Stimulated activated memory B cell treated with anti-CD40 and anti-IgM and Interleukin-4, amounts not matched to agents 10 μg/mL and 1 μg/mL and 100 μg/mL, for 72 hours (primary cell): Measurements from ENCODE around the gene PRMT7.

Experiments used
- ATAC-seq: fragments of 150-1000 bp; cut with Tn5 transposase; 2 replicates; pipeline ENCODE4 v1.10.0; 2021
- H3K27ac Mint-ChIP-seq: one replicate; pipeline ENCODE4 v1.8.0; 2022; ENCODE audit warnings: mild to moderate bottlenecking, mixed read lengths
- H3K27me3 Mint-ChIP-seq: one replicate; pipeline ENCODE4 v1.8.0; 2022; ENCODE audit warnings: mixed read lengths
- H3K36me3 Mint-ChIP-seq: one replicate; pipeline ENCODE4 v1.8.0; 2022; ENCODE audit warnings: mixed read lengths
- H3K4me1 Mint-ChIP-seq: one replicate; pipeline ENCODE4 v1.8.0; 2022; ENCODE audit warnings: mixed read lengths
- H3K4me3 Mint-ChIP-seq: one replicate; pipeline ENCODE4 v1.8.0; 2022; ENCODE audit warnings: mild to moderate bottlenecking, moderate library complexity, mixed read lengths
- H3K9me3 Mint-ChIP-seq: one replicate; pipeline ENCODE4 v1.8.0; 2022; ENCODE audit warnings: mixed read lengths

PRMT7 gene

GRCh38 chr16:68290450-68290849 lies 20.4 kb upstream of the PRMT7 start:
- H3K4me3 Mint-ChIP-seq, result peak overlapping the region; percentile 38
- ATAC-seq, result no peak
- H3K27me3 Mint-ChIP-seq, result no peaks in the 10 kb centered on the region
- H3K36me3 Mint-ChIP-seq, result peaks cover 77% of the 10 kb centered on the region
- peak overlapping the region; percentile 79 for H3K27ac Mint-ChIP-seq
- H3K9me3 Mint-ChIP-seq, result no peaks in the 10 kb centered on the region
- peaks cover 53% of the 10 kb centered on the region for H3K4me1 Mint-ChIP-seq

- no peak overlapping the region for H3K4me3 Mint-ChIP-seq
- peaks cover 81% of the 10 kb centered on the region for H3K36me3 Mint-ChIP-seq
- peaks cover 49% of the 10 kb centered on the region for H3K4me1 Mint-ChIP-seq
- H3K27ac Mint-ChIP-seq, result peak overlapping the region; percentile 79
- no peaks in the 10 kb centered on the region for H3K9me3 Mint-ChIP-seq
- H3K27me3 Mint-ChIP-seq, result no peaks in the 10 kb centered on the region
- ATAC-seq, result no peak
These were observed 19.6 kb upstream of the PRMT7 start for GRCh38 chr16:68291227-68291626.

- H3K27ac Mint-ChIP-seq, result peak overlapping the region; percentile 79
- no peaks in the 10 kb centered on the region for H3K27me3 Mint-ChIP-seq
- H3K4me1 Mint-ChIP-seq, result peaks cover 38% of the 10 kb centered on the region
- no peak overlapping the region for H3K4me3 Mint-ChIP-seq
- ATAC-seq, result no peak
- peaks cover 78% of the 10 kb centered on the region for H3K36me3 Mint-ChIP-seq
- H3K9me3 Mint-ChIP-seq, result no peaks in the 10 kb centered on the region
These were observed 18.4 kb upstream of the PRMT7 start for GRCh38 chr16:68292425-68292824.

- H3K4me1 Mint-ChIP-seq, result peaks cover 18% of the 10 kb centered on the region
- H3K4me3 Mint-ChIP-seq, result no peak overlapping the region
- no peaks in the 10 kb centered on the region for H3K9me3 Mint-ChIP-seq
- H3K27ac Mint-ChIP-seq, result peak overlapping the region; percentile 42
- H3K36me3 Mint-ChIP-seq, result peaks cover 79% of the 10 kb centered on the region
- no peak for ATAC-seq
- no peaks in the 10 kb centered on the region for H3K27me3 Mint-ChIP-seq
These were observed 14.5 kb upstream of the PRMT7 start for GRCh38 chr16:68296291-68296690.

GRCh38 chr16:68296693-68297092 lies 14.1 kb upstream of the PRMT7 start:
- peaks cover 14% of the 10 kb centered on the region for H3K4me1 Mint-ChIP-seq
- peaks cover 79% of the 10 kb centered on the region for H3K36me3 Mint-ChIP-seq
- no peaks in the 10 kb centered on the region for H3K9me3 Mint-ChIP-seq
- peak overlapping the region; percentile 42 for H3K27ac Mint-ChIP-seq
- H3K27me3 Mint-ChIP-seq, result no peaks in the 10 kb centered on the region
- H3K4me3 Mint-ChIP-seq, result no peak overlapping the region
- no peak for ATAC-seq

GRCh38 chr16:68297908-68298307 lies 12.9 kb upstream of the PRMT7 start:
- H3K4me1 Mint-ChIP-seq, result peaks cover 12% of the 10 kb centered on the region
- H3K4me3 Mint-ChIP-seq, result no peak overlapping the region
- ATAC-seq, result no peak
- H3K36me3 Mint-ChIP-seq, result peaks cover 78% of the 10 kb centered on the region
- no peaks in the 10 kb centered on the region for H3K9me3 Mint-ChIP-seq
- H3K27me3 Mint-ChIP-seq, result no peaks in the 10 kb centered on the region
- H3K27ac Mint-ChIP-seq, result peak overlapping the region; percentile 42

GRCh38 chr16:68298312-68298711 lies 12.5 kb upstream of the PRMT7 start:
- no peaks in the 10 kb centered on the region for H3K27me3 Mint-ChIP-seq
- ATAC-seq, result no peak
- no peak overlapping the region for H3K4me3 Mint-ChIP-seq
- H3K27ac Mint-ChIP-seq, result no peak overlapping the region
- peaks cover 12% of the 10 kb centered on the region for H3K4me1 Mint-ChIP-seq
- no peaks in the 10 kb centered on the region for H3K9me3 Mint-ChIP-seq
- H3K36me3 Mint-ChIP-seq, result peaks cover 77% of the 10 kb centered on the region

- no peak overlapping the region for H3K4me3 Mint-ChIP-seq
- no peaks in the 10 kb centered on the region for H3K27me3 Mint-ChIP-seq
- no peaks in the 10 kb centered on the region for H3K9me3 Mint-ChIP-seq
- peaks cover 12% of the 10 kb centered on the region for H3K4me1 Mint-ChIP-seq
- ATAC-seq, result no peak
- H3K27ac Mint-ChIP-seq, result peak overlapping the region; percentile 75
- H3K36me3 Mint-ChIP-seq, result peaks cover 77% of the 10 kb centered on the region
These were observed 11.8 kb upstream of the PRMT7 start for GRCh38 chr16:68298907-68299561.

- Mint-ChIP-seq H3K27ac (peak overlapping the region; percentile 75), H3K27me3 (no peaks in the 10 kb centered on the region), H3K36me3 (peaks cover 74% of the 10 kb centered on the region), H3K9me3 (no peaks in the 10 kb centered on the region), H3K4me3 (no peak overlapping the region), H3K4me1 (peaks cover 14% of the 10 kb centered on the region)
- no peak for ATAC-seq
These were observed 11.0 kb upstream of the PRMT7 start for GRCh38 chr16:68299571-68300453.

GRCh38 chr16:68300734-68301459 lies 9.9 kb upstream of the PRMT7 start:
- no peaks in the 10 kb centered on the region for H3K9me3 Mint-ChIP-seq
- no peaks in the 10 kb centered on the region for H3K27me3 Mint-ChIP-seq
- H3K27ac Mint-ChIP-seq, result peak overlapping the region; percentile 62
- ATAC-seq, result no peak
- H3K36me3 Mint-ChIP-seq, result peaks cover 75% of the 10 kb centered on the region
- H3K4me1 Mint-ChIP-seq, result peaks cover 24% of the 10 kb centered on the region
- H3K4me3 Mint-ChIP-seq, result no peak overlapping the region

GRCh38 chr16:68306633-68307032 lies 4.2 kb upstream of the PRMT7 start:
- Mint-ChIP-seq H3K4me1 (peaks cover 32% of the 10 kb centered on the region), H3K4me3 (no peak overlapping the region), H3K9me3 (no peaks in the 10 kb centered on the region), H3K36me3 (peaks cover 42% of the 10 kb centered on the region), H3K27me3 (no peaks in the 10 kb centered on the region), H3K27ac (no peak overlapping the region)
- no peak for ATAC-seq

- Mint-ChIP-seq H3K27ac (peak overlapping the region; percentile 88), H3K4me3 (peak overlapping the region; percentile 95), H3K36me3 (peaks cover 18% of the 10 kb centered on the region), H3K27me3 (no peaks in the 10 kb centered on the region), H3K4me1 (peaks cover 43% of the 10 kb centered on the region), H3K9me3 (no peaks in the 10 kb centered on the region)
- no peak for ATAC-seq
These were observed 1.0 kb upstream of the PRMT7 start for GRCh38 chr16:68309799-68310198.

GRCh38 chr16:68310437-68310773 lies 414 bp upstream of the PRMT7 start:
- peak overlapping the region; percentile 88 for H3K27ac Mint-ChIP-seq
- no peaks in the 10 kb centered on the region for H3K9me3 Mint-ChIP-seq
- ATAC-seq, result no peak
- H3K4me3 Mint-ChIP-seq, result peak overlapping the region; percentile 95
- no peaks in the 10 kb centered on the region for H3K27me3 Mint-ChIP-seq
- H3K36me3 Mint-ChIP-seq, result peaks cover 18% of the 10 kb centered on the region
- H3K4me1 Mint-ChIP-seq, result peaks cover 37% of the 10 kb centered on the region

GRCh38 chr16:68313116-68313515 lies 2.3 kb downstream of the PRMT7 start:
- H3K36me3 Mint-ChIP-seq, result peaks cover 19% of the 10 kb centered on the region
- H3K4me1 Mint-ChIP-seq, result peaks cover 33% of the 10 kb centered on the region
- H3K4me3 Mint-ChIP-seq, result no peak overlapping the region
- no peak for ATAC-seq
- H3K27me3 Mint-ChIP-seq, result no peaks in the 10 kb centered on the region
- no peak overlapping the region for H3K27ac Mint-ChIP-seq
- no peaks in the 10 kb centered on the region for H3K9me3 Mint-ChIP-seq

GRCh38 chr16:68319185-68319908 lies 8.5 kb downstream of the PRMT7 start:
- peaks cover 12% of the 10 kb centered on the region for H3K4me1 Mint-ChIP-seq
- H3K9me3 Mint-ChIP-seq, result no peaks in the 10 kb centered on the region
- no peaks in the 10 kb centered on the region for H3K27me3 Mint-ChIP-seq
- H3K4me3 Mint-ChIP-seq, result no peak overlapping the region
- H3K27ac Mint-ChIP-seq, result peak overlapping the region; percentile 36
- H3K36me3 Mint-ChIP-seq, result peaks cover 36% of the 10 kb centered on the region
- peak; percentile 73 for ATAC-seq
